A673 (cell line): ENCODE results near the gene XPNPEP2.

Source experiments
- CTCF ChIP-seq: fragments of 300-800, 200-600 bp; sonication (generic); conservative IDR thresholded peaks from 2 replicates; pipeline ENCODE4 v1.5.1; 2017; ENCODE audit warnings: low read depth, mild to moderate bottlenecking, antibody characterized with exemption, low read length, moderate library complexity, mixed read lengths
- EZH2 ChIP-seq: fragments of 200-600 bp; sonication (generic); IDR thresholded peaks from 2 replicates; pipeline ENCODE4 v1.6.1; 2017; ENCODE audit warnings: borderline replicate concordance, low read depth, mild to moderate bottlenecking, mixed read lengths, antibody characterized with exemption, low read length; ENCODE audit not compliant: poor library complexity, severe bottlenecking

GRCh38 chrX:129808829-129809796 is 70.3 kb downstream of the XPNPEP2 start:
- TF ChIP-seq CTCF (no peak), EZH2 (no peak)
